ENCODE data around the gene PPP1R9B.

The PPP1R9B gene

GRCh38 chr17:50141745-50142110 lies 8.7 kb downstream of the PPP1R9B start:
- DNase-seq (ENCODE audit: low read depth, low spot score): no peak

DNA sequence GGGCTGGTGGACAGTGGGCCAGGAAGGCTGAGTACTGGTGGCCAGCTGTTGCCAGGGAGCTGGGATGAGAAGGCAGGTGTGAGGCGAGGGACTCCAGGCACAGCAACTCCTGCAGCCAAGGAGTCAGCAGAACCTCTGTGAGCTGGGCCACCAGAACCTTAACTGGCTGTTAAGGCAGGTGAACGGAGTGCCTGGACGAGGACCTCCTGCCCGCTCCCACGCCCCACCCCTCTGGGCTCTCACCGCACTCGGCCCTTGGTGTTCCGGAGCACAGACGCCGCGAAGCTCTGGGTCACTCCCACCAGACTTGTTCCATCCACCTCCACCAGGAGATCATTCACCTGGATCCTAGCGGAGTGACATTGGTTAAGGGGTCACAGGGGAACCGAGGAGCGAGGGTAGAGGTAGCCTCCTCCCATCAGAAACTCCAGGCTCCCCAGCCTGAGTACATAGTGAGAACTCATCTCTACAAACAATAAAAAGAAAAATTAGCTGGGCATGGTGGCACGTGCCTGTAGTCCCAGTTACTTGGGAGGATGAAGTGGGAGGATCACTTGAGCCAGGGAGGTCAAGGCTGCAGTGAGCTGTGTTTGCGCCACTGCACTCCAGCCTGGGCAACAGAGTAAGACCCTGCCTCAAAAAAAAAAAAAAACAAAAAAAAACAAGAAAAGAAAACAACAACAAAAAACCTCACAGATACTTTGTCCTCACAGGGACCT lies 9.3 kb downstream of the PPP1R9B start:
- no peak for DNase-seq (ENCODE audit: low read depth, low spot score)

DNA sequence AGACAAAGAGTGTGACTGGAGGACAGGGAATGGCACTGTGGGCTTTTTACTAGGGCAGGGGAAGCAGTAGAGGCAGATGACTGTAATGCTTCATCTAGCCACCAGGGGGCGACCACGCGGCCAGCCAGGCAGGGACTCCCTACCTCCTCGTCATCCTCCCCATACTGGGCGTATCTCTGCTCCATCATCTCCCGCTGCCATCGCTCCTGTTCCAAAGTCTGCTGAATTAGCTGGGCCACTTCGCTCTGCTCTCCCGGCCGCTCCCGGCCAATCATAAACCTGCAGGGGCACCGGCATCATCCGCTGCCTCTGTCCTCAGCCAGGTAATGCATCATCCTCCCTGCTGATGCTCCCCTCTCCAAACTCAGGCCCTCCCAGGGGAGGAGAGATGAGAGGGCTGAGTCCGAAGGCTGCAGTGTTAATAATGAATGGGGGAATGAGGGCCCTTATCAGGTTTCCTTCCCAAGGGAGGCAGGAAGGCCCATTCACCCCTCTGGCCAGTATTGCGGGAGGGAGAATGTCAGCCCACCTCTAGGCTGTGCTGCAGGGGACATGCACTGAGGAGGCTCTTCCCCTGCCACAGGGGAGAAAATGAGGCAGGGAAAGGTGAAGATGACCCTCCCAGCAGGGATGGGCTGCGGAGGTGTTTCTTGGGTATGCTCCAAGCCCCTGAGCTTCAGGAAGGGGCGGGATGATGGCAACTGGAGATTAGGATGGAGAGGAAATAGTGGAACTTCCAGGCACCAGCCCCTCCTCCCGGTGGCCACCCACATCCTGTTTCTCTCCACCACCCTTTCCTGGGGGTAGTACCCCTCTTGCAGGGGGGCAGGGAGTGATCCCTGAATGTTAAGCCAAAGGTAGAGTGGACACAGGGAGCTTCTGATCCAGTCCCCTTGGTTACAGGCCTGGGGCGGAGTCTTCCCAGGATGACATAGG lies 10.3 kb downstream of the PPP1R9B start:
- DNase-seq (ENCODE audit: low read depth, low spot score): peak; percentile 86

DNA sequence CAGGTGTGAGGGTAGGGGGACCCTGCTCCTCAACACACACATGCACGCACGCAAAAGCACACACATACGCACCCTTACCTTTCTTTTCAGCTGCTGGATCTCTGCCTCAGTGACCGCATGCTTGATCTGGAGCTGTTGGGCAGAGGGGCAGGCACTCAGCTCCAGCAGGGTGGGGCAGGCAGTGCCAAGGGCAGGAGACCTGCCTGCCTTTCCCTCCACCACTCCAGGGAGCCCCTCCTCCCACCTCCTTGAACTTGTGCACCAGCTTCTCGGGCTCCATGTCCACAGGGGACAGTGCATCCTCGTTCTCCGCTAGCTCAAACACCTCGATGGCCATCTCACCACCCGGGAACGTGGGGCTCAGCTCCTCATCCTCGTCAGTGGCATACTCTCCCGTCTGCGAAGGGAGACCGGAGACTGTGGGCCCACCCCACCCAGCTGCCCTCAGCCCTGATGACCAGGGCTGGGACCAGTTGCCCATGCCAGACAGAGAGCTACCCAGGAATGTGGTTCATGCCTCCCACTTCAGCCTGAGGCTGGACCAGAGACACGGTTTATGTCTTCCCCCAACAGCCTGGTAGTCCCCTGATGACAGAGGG lies 11.2 kb downstream of the PPP1R9B start:
- DNase-seq (ENCODE audit: low read depth, low spot score): no peak

- no peak for DNase-seq (ENCODE audit: low read depth, low spot score)
Observed at GRCh38 chr17:50137042-50137441, 13.4 kb downstream of the PPP1R9B start.

- DNase-seq (ENCODE audit: low read depth, low spot score): no peak
Observed at GRCh38 chr17:50136096-50136687, 14.3 kb downstream of the PPP1R9B start.

DNA sequence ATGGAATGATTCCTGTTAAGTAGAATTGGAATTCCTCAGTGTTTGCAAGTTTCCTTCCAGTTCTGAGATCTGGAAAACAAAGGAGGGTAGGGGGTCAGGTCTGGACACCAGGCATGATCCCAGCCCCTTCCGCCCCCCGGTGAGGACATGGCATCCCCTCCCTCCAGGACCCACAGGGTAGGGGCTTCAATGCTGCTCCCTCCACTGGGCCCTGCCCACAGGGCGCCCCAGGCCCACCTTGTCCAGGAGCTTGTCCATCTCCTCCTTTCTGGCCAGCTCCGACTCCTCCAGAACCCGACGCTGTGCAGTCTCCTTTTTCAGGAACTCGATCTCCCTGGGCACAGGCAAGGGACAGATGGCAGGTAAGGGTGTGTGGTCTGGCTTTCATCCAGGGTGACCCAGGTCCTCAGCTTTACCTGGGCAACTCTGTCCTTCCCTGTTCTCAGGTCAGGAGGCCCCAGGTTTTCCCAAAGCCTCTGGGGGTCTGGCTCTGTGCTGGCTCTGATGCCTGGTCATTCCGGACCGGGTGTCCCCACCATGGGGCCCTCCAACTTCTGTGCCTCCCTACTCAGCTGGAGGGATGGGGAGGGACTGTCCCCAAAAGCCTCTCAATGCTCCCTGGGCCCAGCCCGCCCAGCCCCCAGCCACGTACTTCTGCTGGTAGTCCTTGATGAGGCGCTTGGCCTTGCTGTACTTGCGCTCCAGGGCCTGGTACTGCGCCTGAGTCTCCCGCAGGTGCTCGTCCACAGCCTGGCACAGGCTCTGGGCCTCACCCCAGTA lies 15.0 kb downstream of the PPP1R9B start:
- no peak for DNase-seq (ENCODE audit: low read depth, low spot score)

DNA sequence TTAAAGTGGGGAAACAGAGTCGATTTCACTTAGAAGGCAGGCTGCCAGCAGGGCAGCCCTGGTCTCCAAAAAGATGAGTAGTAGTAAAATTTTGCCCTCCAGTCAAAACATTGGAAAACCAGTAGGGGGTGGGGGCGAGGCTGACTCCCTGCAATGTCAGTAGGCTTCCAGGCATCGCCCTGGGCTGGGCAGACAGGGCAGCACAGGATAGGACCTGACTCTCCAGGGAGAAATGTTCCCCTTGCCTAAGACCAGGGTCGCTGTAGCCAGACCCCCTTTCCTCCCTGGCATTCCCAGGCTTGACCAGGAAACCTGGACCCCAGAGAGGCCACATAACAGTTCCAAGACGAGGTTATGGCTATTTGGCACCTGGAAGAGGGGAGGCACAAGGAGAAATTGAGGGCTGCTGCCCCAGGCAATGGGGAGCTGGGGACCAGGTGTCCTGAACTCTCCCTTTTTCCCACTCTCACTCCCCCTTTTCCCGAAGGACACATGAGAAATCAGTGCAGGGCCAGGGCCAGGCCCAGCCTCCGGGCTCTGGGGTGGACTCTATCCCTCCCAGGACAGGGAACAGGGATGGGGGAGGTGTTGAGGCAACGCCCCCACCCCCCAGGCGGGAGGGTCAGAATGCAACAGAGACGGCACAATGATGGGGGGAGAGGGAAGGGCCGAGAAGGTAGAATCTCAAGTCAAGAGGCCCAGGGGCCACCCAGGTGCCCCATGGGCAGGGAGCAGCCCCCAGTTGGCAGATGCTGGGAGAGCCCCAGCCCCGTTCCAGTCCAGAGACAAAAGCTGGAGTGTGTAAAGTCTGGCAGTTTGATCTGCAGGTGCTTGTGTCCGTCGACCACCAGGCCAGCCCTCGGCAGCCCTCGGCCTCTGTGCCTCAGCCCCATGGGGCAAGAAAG lies 16.0 kb downstream of the PPP1R9B start:
- no peak for DNase-seq (ENCODE audit: low read depth, low spot score)

GRCh38 chr17:50133769-50134099 lies 16.7 kb downstream of the PPP1R9B start:
- no peak for DNase-seq (ENCODE audit: low read depth, low spot score)

DNA sequence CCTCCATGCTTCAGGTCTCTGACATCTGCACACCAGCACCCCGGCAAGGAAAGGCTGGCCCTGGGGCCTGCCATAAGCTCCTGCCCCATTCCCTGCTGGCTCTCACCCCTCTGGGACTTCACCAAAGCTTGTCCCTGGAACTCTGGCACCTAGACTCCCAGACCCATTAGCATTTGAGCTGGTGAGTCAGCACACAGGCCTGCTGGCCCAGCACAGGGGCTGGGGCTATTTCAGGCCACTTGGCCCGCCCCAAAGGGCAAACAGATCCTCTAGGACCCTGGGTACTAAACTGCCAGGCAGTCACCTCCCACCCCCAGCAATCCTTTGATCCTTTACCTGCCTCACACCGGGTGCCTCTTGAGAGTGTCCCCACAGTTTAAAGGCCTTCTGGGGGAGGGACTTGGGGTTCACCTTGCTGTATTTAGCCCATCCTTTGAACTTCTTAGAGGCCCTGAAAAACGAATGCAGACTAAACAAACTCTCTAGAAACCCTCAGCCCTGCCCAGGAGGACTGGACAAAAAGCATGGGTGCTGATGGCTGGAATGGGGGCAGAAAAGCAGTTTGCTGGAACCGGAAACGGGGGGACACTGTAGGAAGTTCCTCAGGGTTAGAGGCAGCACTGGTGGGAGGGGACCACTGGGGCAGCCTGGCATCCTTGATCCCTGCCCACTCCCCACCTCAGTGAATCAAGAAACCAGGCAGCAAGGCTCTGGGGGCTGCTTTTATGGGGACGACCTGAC lies 17.3 kb downstream of the PPP1R9B start:
- peak; percentile 86 for DNase-seq (ENCODE audit: low read depth, low spot score)

- DNase-seq (ENCODE audit: low read depth, low spot score): no peak
Observed at GRCh38 chr17:50132104-50132794, 18.2 kb downstream of the PPP1R9B start.

- DNase-seq (ENCODE audit: low read depth, low spot score): no peak
Observed at GRCh38 chr17:50130559-50131305, 19.7 kb downstream of the PPP1R9B start.

GRCh38 chr17:50129728-50130558 lies 20.5 kb downstream of the PPP1R9B start, which contains the start of gene SAMD14:
TSS of gene SAMD14 (minus strand) at chr17:50130160. CDS start at chr17:50124959, 5,201 bp downstream.
- DNase-seq (ENCODE audit: low read depth, low spot score): peak; percentile 62

- DNase-seq (ENCODE audit: low read depth, low spot score): no peak
Observed at GRCh38 chr17:50129353-50129727, 21.1 kb downstream of the PPP1R9B start.

DNA sequence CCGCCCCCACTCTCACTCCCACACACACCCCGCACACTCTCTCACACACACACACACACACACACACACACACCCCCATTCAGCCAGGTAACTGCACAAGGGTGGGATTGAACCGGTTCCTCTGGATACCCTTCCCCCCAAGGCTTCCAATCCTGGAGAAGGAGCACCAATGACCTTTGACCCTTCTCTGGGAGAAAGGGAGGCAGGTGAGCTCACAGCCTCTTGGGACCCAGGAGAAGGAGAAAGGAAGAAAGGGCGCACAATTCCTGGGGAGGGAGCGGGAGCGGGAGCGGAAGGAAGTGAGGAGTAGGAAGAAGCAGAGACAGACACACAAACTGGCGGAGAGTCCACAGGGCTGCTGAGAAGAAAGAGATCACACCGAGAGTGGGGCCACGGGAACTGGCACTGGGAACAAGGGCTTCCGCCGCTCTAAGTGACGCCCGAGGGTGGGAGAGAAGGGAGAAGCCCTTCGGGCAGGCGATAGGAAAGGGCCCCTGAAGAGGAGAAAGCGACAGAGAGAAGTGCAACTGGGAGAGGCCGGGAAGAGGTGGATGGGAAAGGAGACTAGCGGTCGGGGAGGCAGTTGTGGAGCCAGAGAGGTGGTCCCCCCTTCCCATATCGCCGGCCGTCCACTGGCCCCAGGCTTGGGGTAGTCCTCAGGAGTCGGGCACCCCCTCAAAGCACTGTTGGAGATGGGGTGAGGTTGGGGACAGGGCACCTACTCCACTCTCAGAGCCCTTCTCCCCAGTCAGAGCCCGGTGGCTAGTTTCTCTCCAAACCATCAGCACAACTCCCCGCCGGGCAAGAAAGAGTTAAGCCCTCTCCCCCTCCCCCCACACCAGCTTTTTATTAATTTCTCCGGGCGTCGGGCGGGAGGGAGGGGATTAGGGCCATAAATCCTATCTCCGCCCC lies 21.8 kb downstream of the PPP1R9B start:
- DNase-seq (ENCODE audit: low read depth, low spot score): peak; percentile 62

- peak; percentile 37 for DNase-seq (ENCODE audit: low read depth, low spot score)
Observed at GRCh38 chr17:50127697-50128361, 22.6 kb downstream of the PPP1R9B start.
